ENCODE results near the gene RHOC.
A peak's percentile ranks its signal among the peaks of the same experiment; 100 is the strongest.

The RHOC gene

DNA sequence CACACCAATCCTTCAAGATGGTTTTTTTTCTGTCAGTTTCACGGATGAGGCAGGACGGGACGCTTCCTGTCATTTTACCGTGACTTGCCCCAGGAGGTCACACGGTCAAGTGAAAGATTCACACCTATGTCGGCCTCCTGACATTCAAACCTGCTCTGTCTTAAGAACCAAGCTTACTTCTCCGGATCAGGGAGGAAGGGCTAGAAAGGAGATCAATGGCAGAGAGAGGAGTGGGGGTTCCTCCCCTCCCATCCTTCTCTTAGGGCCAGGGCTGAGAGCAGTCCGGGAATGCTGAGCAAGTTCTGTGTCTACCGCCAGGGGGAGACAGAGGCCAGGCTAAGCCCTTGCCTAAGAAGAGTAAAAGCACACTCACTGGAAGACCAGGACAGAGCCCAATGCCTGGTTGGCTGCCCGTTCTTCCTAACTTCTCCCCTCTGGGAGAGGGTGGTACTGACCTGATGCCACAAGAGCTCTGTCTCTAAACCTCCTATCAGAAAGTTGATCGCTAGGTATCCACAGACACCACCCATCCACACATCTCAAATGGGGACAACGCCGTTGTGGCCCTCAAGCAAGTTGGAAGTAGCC, 9.3 kb upstream of the RHOC start:
- DNase-seq = peak; percentile 84 to 88

DNA sequence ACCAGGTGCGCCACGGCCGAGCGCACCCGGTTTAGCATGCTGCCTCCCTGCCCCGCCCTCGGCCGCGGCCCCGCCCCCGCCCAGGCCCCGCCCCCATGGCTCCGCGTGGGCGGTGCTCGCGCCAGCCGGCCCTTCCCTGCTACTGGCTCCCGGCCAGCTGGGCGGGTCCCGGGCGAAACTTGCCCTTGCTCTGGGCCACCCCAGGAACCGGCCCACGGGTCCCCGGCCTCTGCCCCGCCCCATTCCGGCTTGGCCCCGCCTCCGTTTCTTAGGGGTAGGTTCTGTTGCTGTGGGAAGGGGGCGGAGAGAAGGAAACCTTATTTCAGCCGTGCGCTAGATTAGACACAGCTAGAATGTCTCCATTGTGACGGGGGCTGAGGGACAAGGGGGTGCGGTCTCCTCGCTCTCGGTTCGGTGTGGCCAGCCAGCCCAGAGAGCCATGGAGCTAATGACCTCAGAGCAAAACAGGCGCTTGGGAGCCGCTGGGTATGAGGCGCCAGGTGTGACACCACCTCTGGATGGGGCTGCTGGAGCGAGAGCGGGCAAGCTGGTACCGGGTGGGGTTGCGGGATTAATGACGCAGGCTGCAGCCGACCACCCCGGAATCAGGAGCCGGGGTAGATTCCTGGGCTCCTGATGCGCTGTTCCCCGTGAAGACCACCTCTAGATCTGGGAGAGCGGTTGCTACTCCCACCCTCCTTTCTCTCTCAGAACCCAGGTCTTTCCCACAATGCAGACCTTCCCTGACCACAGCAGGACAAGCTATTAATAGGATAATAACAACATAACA, 8.5 kb upstream of the RHOC start, which contains the start of gene PPM1J:
Gene PPM1J, minus strand, starts transcription at position 69 of the 790 bp plus-strand sequence. Its CDS starts 31 bp downstream, at position 38.
- peak; percentile 99 for DNase-seq

DNA sequence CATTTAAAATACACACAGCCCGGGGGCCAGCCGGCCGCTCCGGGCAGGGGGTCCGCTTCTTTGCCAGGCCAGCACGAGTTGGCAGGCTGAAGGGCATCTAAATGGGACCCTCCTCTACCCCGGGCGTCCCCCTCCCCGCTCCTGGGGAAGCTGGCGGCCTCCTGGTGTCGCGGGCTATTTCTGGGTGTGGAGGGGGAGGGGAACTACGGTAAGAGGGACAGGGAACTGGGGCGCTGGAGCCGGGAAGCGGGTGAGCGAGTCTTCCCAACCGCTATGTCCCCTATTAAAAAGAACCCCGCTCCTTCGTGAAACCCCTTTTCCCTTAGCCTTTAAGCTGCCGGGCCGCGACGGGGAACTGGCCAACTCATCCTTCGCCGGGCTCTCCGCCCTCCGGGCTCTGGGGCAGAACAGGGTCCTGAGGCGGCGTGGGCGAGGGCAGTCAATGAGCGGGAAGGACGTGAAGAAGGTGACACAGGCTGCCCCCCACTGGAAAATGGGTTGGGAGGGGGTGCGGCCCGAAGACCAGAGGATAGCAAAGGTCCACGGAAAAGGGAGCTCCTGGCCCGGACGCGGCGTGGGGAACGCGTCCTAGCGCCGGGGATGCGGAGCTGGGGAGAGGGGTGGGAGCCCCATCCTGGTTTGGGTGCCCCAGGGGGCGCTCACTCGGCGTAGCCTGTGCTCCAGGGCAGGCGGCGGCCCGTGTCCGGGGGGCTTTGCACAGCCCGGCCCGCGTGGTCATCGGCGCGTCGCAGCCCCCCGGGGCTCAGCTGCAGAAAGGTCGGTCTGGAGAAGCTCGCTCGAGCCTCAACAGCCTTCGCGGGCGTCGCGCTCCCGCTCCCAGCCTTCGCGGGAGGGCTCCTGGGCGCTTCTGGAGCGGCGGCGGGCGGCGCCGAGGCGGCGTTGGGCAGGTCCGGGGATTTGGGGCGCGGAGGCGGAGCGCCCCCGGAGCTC, 7.7 kb upstream of the RHOC start:
- no peak for DNase-seq

GRCh38 chr1:112713466-112714312, 6.8 kb upstream of the RHOC start:
- no peak for DNase-seq

DNA sequence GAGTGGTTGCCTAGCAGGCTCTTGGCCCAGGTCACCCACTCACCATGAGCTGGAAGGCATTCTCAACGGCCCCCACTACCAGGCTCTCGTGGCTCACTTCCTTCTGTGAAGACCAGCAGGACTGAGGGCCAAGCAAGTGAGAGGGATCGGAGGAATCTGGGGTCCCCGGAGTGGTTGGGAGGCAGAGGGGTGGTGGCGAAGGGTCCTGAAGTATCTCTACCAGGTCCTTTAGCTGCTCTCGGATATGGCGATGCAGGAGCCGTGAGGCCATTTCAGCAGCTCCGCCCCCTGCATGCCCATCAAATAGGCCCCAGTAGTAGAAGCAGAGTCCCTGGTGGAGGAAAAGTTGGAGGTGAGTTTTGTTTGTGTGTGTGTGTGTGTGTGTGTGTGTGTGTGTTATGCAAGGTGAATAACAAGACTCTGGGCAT, 5.8 kb upstream of the RHOC start:
- no peak for DNase-seq

GRCh38 chr1:112712191-112712590, 5.3 kb upstream of the RHOC start:
- DNase-seq = no peak

- DNase-seq = no peak
These were observed 4.7 kb upstream of the RHOC start for GRCh38 chr1:112711670-112712069.

DNA sequence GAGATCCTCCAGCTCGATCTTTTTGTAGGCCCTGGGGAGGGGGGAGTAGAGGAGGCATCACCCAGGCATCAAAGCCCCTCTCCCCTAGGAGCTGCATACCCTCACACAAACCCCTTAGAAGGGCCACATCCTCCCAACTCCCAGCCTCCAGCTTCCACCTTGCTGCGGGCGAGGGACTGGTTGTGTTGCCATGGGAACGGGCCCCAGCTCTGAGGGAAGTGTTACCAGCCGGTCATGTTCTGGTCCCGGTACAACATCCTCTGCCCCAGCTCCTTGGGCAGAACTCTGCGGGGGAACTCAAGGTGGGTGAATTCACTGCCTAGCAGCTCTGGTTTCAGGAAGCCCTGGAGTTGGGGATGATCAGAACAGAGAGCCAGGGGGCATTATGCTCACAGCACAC, 4.1 kb upstream of the RHOC start:
- no peak for DNase-seq

GRCh38 chr1:112710586-112710985, 3.7 kb upstream of the RHOC start:
- DNase-seq = no peak

DNA sequence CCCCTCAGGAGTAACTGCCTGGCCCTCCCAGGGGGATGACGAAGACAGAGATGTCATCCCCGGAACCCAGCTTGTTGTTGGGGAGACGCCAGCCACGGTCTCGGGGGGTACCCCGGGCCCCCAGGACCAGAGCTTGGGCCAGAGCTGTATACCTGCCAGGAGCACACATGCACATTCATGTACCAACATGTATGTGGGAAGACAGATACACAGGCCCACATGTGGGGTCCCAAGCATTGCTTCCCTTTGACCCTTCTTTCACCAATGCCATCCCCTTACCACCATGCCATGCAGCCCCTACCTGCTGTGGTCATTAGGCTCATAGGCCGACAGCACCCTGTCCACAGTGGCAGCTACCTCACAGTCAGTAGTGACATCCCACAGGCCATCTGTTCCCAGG, 3.2 kb upstream of the RHOC start:
- DNase-seq = no peak

DNA sequence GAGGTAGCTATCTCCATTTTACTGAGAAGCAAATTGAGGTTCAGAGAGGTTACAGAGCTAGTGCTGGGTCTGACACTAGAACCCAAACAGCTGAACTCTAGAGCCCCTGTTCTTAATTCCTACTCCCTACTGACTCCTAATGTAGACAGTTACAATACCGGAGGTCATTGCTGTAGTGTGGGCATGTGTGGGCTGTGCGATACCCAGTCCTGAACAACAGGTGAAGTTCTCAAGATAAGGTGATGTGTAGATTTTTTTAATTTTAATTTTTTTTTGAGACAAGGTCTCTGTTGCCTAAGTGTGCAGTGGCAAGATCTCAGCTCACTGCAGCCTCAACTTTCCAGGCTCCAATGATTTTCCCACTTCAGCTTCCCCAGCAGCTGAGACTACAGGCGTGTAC, 1.6 kb upstream of the RHOC start:
- no peak for DNase-seq

- no peak for DNase-seq
These were observed 1.1 kb upstream of the RHOC start for GRCh38 chr1:112708002-112708448.

DNA sequence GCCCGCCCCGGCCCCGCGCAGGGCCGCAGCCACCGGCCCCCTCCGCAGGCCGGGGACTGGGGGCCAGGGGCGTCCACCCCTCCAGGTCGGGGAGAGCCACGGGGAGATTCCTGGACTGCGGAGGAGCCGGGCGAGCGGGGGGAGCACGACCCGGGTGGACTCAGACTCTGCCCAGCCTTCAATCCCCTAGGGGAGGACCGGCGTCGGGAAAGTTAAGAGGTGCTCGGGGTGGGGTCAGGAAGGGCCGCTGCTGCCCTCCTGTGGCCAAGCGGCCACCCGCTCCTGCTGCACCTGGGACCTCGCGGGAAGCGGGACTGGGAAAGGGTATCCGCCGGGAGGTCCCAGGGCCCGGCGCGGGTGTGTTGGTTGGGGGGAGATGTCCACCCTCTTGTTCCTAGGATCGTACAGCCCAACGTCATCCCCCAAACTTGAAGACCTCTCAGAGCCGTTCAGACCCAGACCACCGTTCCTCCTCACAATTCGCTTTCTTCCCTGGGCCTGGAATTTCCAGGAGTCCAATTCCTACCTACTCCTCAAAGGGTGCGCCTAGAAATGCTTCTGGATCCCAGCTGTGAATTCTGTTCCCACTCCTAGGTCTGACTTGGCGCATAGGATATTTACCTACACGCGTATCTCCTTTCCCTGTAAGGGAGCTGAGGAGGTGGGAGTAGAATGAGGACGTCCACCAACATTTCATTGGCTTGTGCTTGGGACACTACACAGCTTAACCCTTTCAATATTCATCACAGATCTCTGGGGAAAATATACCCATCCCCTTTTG, 484 bp upstream of the RHOC start:
- DNase-seq = peak; percentile 77 to 80

DNA sequence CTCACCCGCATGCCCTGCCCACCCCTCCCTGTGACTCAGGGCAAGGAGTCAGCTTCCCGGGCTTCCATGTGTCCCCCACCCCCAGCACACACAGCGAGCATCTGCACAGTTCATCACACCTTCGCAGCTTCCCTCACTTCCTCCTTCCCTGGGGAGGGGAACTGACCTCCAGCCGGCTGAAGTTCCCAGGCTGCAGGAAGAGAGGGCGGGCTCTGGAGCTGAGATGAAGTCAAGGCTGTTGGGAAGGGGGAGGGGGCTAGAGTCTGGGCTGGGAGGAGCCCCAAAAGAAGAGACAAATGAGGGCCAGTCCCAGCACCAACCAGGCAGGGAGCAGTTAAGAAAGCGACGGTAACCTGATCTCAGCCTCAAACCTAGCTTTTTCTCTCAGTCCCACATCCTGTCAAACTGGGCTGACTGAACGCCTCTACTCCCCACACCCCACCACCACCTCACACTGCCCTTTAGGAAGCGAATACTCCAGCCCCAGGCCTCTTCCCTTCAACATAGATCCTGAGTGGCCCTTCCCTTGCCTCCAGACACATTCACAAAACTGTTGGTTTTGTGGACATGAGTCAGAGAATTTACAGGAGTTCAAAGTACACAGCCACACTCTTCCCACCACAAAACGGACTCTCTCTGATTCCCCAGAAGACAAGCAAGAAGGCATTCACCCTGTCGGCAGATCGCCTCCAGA, 1.8 kb downstream of the RHOC start:
- DNase-seq = peak; percentile 68 to 74

DNA sequence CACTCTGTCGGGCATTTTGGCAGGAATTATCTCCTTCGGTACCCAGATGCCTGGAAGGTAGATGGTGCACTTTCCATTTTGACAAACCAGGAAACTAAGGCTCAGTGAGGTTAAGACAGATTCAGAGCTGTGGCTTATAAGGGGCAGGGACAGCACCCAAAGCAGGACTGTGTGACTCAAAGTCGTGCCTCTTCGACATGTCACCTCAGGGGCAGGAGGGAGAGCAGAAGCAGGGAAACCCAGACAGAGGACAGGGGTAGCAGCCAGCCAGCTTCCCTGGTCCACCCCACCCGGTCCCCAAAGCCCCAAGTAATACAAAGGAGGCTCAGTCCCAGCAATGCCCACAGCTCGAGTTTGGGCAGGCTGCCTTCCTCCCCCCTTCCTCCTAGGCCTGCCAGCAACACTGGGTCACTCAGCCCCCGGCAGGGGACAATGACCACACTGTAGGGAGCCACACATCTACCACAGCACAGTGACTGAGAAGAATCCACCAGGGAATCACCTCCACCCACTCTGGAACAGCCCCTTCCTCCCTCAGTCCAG, 2.5 kb downstream of the RHOC start:
- peak; percentile 53 to 60 for DNase-seq

GRCh38 chr1:112703706-112704105, 3.2 kb downstream of the RHOC start:
- DNase-seq = no peak

DNA sequence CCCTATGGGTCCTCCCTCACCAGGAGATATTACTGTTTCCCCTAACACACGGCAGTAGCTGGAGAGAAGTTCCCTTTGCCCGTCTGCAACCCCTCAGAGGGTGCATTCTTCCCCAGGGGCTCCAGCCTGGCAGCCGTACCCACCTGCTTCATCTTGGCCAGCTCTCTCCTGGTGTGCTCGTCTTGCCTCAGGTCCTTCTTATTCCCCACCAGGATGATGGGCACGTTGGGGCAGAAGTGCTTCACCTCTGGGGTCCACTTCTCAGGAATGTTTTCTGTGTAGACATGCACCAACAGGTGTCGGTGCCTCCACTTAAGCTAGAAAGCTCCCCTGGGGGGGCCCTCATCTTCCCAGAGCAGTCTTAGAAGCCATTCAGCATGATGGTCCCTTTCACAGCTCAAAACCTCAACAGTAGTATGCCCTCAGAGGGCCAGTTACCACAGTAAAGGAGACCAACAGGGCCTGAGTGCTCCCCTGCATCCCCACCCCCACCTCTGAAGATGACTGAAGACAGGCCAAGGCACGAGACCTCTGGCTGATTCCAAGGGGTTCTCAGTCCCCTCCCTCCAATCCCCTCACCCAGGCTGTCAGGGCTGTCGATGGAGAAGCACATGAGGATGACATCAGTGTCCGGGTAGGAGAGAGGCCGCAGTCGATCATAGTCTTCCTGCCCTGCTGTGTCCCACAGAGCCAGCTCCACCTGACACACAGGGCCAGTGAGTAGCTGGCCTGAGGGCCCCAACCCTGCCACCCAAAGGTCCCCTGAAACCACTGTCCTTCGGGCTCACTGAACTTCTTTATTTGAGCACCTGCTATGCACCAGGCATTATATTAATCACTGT, 4.3 kb downstream of the RHOC start:
- DNase-seq = no peak

DNA sequence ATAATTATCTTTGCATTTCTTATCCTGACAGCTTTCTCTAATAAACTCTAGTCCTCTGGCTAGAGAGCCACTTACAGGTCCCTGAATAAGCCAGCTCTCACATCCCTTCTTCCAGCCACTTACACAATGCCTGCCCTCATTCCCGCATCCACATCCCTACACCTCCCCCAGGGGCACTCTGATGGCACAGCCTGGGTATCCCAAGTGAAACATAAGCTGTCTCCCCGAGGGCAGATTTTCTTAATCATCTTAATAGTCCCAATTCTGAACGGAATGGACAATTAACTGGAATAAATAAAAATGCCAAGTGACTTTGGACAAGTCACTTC, 4.9 kb downstream of the RHOC start:
- DNase-seq = no peak

DNA sequence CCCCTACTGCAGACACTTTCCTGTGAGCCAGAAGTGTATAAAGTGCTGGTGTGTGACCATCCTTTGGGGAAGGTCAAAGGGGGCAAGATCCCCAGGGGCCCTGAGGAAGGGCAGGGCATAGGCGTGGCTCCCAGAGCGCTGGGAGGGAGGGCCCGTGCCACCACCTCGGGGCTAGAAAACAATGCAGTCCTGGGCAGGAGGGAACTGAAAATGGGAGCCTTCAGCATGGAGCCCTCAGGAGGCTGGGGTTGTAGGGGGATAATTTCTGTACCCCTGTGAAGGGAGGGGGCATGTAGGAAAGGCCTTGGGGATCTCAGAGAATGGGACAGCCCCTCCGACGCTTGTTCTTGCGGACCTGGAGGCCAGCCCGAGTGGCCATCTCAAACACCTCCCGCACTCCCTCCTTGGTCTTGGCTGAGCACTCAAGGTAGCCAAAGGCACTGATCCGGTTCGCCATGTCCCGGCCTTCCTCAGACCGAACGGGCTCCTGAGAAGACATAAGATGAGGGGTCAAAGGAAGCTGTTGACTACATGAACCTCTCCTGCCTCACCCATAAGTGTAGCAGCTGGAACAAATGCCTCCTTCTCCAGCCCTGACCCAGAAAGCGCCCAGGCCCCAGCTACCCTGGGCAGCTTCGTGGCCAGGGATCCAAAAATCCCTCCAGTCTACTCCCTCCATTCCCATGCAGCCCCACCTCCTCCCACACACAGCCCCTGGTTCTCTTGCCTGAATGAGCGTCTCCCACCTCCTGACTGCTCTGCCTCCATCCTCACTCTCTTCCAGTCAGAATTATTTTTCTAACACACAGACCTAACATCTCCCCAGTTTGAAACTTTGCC, 5.5 kb downstream of the RHOC start:
- DNase-seq = no peak
